ENCODE results near the gene EDA.
"Not testable (repeated sequence)": the region's sequence is repeated elsewhere in the genome, so short reads cannot be mapped to it uniquely, and the experiment has no call there.

The EDA gene

DNA sequence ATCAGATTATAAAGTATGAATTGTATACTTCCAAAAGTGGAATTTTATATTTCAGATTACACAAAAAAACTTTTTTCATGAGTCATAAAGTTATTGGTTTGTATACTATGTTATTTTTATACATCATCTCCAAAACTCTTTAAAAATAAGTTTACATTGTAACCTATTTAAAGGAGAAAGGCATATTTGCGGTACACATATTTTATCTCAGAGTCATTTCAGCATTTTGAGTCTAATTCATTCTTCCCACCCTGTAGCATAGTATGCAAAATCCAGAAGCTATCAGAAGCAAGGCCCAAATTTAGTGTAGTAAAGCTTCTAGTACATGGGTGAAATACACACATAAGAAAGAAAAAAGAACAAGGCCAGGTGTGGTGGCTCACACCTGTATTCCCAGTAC is 353.5 kb downstream of the EDA start:
- H3K4me3 ChIP-seq (ENCODE audit: low read depth, low read length), result no peak overlapping the region
- TF ChIP-seq, protein P1, sequence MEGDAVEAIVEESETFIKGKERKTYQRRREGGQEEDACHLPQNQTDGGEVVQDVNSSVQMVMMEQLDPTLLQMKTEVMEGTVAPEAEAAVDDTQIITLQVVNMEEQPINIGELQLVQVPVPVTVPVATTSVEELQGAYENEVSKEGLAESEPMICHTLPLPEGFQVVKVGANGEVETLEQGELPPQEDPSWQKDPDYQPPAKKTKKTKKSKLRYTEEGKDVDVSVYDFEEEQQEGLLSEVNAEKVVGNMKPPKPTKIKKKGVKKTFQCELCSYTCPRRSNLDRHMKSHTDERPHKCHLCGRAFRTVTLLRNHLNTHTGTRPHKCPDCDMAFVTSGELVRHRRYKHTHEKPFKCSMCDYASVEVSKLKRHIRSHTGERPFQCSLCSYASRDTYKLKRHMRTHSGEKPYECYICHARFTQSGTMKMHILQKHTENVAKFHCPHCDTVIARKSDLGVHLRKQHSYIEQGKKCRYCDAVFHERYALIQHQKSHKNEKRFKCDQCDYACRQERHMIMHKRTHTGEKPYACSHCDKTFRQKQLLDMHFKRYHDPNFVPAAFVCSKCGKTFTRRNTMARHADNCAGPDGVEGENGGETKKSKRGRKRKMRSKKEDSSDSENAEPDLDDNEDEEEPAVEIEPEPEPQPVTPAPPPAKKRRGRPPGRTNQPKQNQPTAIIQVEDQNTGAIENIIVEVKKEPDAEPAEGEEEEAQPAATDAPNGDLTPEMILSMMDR (IDR thresholded peaks at IDR 0.05; ENCODE audit: low read depth, low read length), result no peak

DNA sequence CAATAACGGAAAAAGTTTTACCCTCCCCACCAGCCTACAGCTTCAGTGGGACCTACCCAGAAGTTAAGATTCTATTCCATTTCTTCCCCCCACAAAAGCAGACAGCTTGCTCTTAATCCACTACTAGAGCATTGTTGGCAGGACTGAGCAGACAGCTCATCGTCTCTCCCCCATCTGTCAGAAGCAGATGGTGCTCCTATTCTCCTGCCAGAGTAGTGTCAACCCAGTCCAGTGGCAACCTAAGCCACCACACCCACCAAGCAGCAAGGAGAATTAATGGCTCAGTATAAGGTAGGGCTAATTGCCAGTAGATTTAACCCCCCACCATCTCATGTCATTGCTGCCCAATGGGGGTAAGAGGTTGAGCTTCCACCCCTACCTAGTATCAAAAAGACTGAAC is 371.8 kb downstream of the EDA start:
- TF ChIP-seq, protein P1 (IDR thresholded peaks at IDR 0.05; ENCODE audit: low read depth, low read length), result no peak
- no peak overlapping the region for H3K4me3 ChIP-seq (ENCODE audit: low read depth, low read length)

GRCh38 chrX:69988955-69989394 is 373.1 kb downstream of the EDA start:
- TF ChIP-seq, protein P1 (IDR thresholded peaks at IDR 0.05; ENCODE audit: low read depth, low read length), result no peak
- H3K4me3 ChIP-seq (ENCODE audit: low read depth, low read length), result no peak overlapping the region

DNA sequence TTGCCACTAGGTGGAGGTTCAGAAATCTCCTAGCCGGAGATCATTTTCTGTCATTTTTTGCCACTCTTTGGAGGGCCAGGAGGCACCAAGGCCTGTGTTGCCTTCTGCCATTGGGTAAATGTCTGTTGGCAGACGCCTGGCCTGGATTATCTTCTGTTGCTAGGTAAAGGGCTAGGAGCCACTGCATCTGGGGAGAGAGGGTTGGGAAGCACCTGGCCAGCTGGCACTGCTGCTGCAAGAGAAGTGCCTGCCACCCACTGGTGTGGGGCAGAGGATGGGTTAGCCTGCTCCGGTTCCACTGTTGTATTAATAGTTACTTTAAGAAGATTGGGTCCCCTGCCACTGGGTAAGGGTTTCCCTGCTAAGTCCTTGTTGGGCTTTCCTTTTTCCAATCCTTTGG is 375.8 kb downstream of the EDA start:
- TF ChIP-seq, protein P1 (IDR thresholded peaks at IDR 0.05; ENCODE audit: low read depth, low read length), result no peak

GRCh38 chrX:69993494-69993893 is 377.6 kb downstream of the EDA start:
- no peak overlapping the region for H3K4me3 ChIP-seq (ENCODE audit: low read depth, low read length)
- TF ChIP-seq, protein P1 (IDR thresholded peaks at IDR 0.05; ENCODE audit: low read depth, low read length), result no peak

More for the DNA sequence above, 375.8 kb downstream of the EDA start:
- H3K4me3 ChIP-seq (ENCODE audit: low read depth, low read length), result no peak overlapping the region

DNA sequence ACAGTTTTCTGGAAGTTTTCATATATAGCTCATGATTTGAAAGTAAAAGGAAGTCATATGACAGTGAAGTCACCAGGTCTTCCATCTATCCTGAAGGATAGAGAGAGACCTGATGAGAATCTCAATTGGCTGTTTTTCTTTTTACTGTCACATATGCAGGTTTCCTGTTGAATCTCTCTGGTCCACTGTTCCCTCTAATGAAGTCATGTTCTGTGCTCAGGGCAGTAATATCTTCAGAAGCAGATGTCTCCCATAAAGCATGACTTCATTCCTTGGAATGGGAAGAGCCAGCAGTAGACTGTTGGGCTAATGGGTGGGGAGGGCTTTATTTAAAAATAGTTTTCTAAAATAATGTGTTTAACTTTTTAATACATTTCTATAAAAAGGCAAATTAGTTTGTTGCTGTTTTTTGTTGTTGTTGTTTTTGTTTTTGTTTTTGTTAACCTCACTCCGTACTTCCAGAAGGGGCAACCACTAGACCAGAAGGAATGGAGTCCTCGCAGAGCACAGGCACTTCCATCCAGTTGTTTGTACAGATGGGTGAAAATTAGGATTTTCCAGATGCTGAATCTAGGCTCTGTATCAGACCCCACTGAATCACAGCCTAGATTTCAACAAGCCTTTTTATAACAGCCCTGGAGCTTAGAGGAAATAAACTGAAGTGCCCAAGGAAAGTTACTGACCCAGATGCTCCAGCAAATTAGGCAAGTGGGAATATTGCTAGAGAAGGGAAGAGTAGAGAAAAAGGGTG is 379.6 kb downstream of the EDA start:
- no peak overlapping the region for H3K4me3 ChIP-seq (ENCODE audit: low read depth, low read length)
- TF ChIP-seq, protein P1 (IDR thresholded peaks at IDR 0.05; ENCODE audit: low read depth, low read length), result no peak

- TF ChIP-seq, protein P1 (IDR thresholded peaks at IDR 0.05; ENCODE audit: low read depth, low read length), result no peak
- H3K4me3 ChIP-seq (ENCODE audit: low read depth, low read length), result no peak overlapping the region
Observed at GRCh38 chrX:69996113-69996468, 380.2 kb downstream of the EDA start.

GRCh38 chrX:69998299-69998698 is 382.4 kb downstream of the EDA start:
- H3K4me3 ChIP-seq (ENCODE audit: low read depth, low read length), result not testable (repeated sequence)
